Neutrophil (primary cell): ENCODE data around the gene DNAH17.

ENCODE experiments used
- H3K27ac ChIP-seq: fragments of 200-600 bp; sonication (generic); 2 replicates; pipeline ENCODE4 v1.5.1; 2016; ENCODE audit warnings: mild to moderate bottlenecking, moderate library complexity
- H3K27me3 ChIP-seq: fragments of 200-600 bp; sonication (generic); 2 replicates; pipeline ENCODE4 v1.6.0; 2016; ENCODE audit warnings: mild to moderate bottlenecking
- H3K36me3 ChIP-seq: fragments of 200-600 bp; sonication (generic); 2 replicates; pipeline ENCODE4 v1.5.1; 2017
- H3K4me1 ChIP-seq, 2 experiments: fragments of 200-600 bp in 1 of 2; sonication (generic) in 1 of 2; 1 replicate in 1 of 2; 2 replicates in 1 of 2; pipeline versions ENCODE4 v1.5.1 to v1.6.1; 2013 to 2016; ENCODE audit warnings: low read depth in 1 of 2, low read length in 1 of 2, mild to moderate bottlenecking in 1 of 2, moderate library complexity in 1 of 2; ENCODE audit not compliant: control insufficient read depth in 1 of 2, insufficient read depth in 1 of 2
- H3K4me3 ChIP-seq, 2 experiments: fragments of 200-600 bp in 1 of 2; sonication (generic) in 1 of 2; 1 replicate in 1 of 2; 2 replicates in 1 of 2; pipeline ENCODE4 v1.5.1; 2013 to 2016; ENCODE audit warnings: low read depth in 1 of 2, low read length in 1 of 2, mild to moderate bottlenecking in 1 of 2, moderate library complexity in 1 of 2
- H3K9me3 ChIP-seq: fragments of 200-600 bp; sonication (generic); 2 replicates; pipeline ENCODE4 v1.5.1; 2016
- TF ChIP-seq, protein P1 (sequence below): fragments of 200-600 bp; sonication (generic); IDR thresholded peaks from 2 replicates; pipeline ENCODE4 v1.5.1; 2016; ENCODE audit warnings: antibody characterized with exemption

The DNAH17 gene

GRCh38 chr17:78529871-78530670, 47.1 kb downstream of the DNAH17 start:
- Histone ChIP-seq H3K4me1 (no peaks in the 10 kb centered on the region), H3K9me3 (no peaks in the 10 kb centered on the region), H3K36me3 (no peaks in the 10 kb centered on the region), H3K4me3 (no peak overlapping the region), H3K27ac (no peak overlapping the region), H3K27me3 (no peaks in the 10 kb centered on the region)
- TF ChIP-seq, protein P1, sequence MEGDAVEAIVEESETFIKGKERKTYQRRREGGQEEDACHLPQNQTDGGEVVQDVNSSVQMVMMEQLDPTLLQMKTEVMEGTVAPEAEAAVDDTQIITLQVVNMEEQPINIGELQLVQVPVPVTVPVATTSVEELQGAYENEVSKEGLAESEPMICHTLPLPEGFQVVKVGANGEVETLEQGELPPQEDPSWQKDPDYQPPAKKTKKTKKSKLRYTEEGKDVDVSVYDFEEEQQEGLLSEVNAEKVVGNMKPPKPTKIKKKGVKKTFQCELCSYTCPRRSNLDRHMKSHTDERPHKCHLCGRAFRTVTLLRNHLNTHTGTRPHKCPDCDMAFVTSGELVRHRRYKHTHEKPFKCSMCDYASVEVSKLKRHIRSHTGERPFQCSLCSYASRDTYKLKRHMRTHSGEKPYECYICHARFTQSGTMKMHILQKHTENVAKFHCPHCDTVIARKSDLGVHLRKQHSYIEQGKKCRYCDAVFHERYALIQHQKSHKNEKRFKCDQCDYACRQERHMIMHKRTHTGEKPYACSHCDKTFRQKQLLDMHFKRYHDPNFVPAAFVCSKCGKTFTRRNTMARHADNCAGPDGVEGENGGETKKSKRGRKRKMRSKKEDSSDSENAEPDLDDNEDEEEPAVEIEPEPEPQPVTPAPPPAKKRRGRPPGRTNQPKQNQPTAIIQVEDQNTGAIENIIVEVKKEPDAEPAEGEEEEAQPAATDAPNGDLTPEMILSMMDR, result no peak

GRCh38 chr17:78529251-78529650, 47.9 kb downstream of the DNAH17 start:
- H3K4me3 ChIP-seq, result no peak overlapping the region
- H3K9me3 ChIP-seq, result no peaks in the 10 kb centered on the region
- no peaks in the 10 kb centered on the region for H3K36me3 ChIP-seq
- no peaks in the 10 kb centered on the region for H3K4me1 ChIP-seq
- no peaks in the 10 kb centered on the region for H3K27me3 ChIP-seq
- TF ChIP-seq, protein P1, result no peak
- H3K27ac ChIP-seq, result no peak overlapping the region

DNA sequence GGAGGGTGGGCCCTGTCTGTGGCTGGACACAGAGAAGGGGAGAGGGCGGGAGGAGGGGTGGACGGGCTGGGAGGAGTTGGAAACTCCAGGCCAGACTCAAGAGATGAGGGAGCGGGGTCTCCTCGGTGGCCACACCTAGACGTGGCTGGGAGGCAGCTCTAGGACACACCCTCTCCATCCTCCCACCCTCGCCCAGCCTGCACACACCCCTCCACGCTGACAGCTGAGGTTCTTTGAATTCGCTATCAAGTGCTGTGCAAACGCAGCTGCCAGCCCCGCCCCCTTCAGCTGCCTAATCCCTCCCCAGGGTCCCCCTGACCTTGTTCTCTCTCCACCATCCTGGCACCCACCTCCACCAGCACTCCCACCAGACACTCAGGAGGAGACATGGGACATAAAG, 48.7 kb downstream of the DNAH17 start:
- Histone ChIP-seq H3K27me3 (no peaks in the 10 kb centered on the region), H3K4me3 (no peak overlapping the region), H3K36me3 (no peaks in the 10 kb centered on the region), H3K27ac (no peak overlapping the region), H3K4me1 (no peaks in the 10 kb centered on the region), H3K9me3 (no peaks in the 10 kb centered on the region)
- TF ChIP-seq, protein P1, result no peak

- TF ChIP-seq, protein P1, result no peak
- H3K27ac ChIP-seq, result no peak overlapping the region
- H3K27me3 ChIP-seq, result no peaks in the 10 kb centered on the region
- H3K9me3 ChIP-seq, result no peaks in the 10 kb centered on the region
- no peak overlapping the region for H3K4me3 ChIP-seq
- H3K36me3 ChIP-seq, result no peaks in the 10 kb centered on the region
- no peaks in the 10 kb centered on the region for H3K4me1 ChIP-seq
Observed at GRCh38 chr17:78527345-78527744, 49.9 kb downstream of the DNAH17 start.

GRCh38 chr17:78526231-78527025, 50.8 kb downstream of the DNAH17 start:
- Histone ChIP-seq H3K27me3 (no peaks in the 10 kb centered on the region), H3K9me3 (no peaks in the 10 kb centered on the region), H3K4me3 (no peak overlapping the region), H3K27ac (no peak overlapping the region), H3K4me1 (no peaks in the 10 kb centered on the region), H3K36me3 (no peaks in the 10 kb centered on the region)
- TF ChIP-seq, protein P1, result no peak
